Measurements from ENCODE around the gene NHSL2.

Gene NHSL2

DNA sequence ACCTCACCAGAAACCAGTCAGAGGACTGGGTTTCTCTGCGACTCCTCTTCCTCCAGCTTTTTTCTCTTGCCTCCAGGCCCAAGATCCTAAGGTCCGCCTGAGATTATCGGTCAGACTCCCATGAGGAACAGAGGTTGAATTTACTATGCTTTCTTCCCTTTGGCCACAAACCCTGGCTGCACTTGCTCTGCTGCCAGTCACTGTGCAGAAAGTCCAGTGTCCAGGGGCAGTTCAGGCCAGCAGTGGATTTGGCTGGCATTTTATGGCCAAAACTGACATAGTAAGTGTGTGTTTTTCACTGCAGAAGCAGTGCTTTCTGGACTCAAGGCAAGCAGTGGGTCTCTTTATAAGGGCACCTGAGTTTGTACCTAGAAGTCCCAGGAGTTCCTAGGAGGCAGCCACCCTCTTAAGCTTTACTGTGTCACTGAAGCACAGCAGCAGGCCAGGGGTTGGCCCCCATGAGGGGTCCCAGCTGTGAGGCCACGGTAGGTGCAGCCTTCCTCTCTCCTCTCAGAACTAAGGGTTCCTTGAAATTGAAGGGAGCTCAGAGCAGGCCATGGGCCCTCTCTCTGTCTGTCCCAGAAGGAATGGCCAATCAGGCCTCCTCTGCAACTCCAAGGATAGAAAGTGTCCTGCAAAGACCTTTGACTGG, 217.7 kb downstream of the NHSL2 start:
- no peak overlapping the region for H3K9ac ChIP-seq (ENCODE audit: low read length)
- peaks cover 42% of the 10 kb centered on the region for H3K4me1 ChIP-seq (ENCODE audit: control insufficient read depth, insufficient read depth, low read length)
- H3K9me3 ChIP-seq (ENCODE audit: control insufficient read depth, insufficient read depth, low read depth, low read length): peaks cover 3% of the 10 kb centered on the region; the same call in 1 of the 2 replicates
- no peak overlapping the region for H3K27ac ChIP-seq (ENCODE audit: low read depth, low read length)
- H3K36me3 ChIP-seq (ENCODE audit: control insufficient read depth, insufficient read depth, low read length): no peaks in the 10 kb centered on the region
- no peak overlapping the region for H3K4me3 ChIP-seq (ENCODE audit: low read depth, low read length)
- peaks cover 59% of the 10 kb centered on the region for H3K27me3 ChIP-seq (ENCODE audit: control insufficient read depth, insufficient read depth, low read length)

GRCh38 chrX:72128881-72129280, 218.2 kb downstream of the NHSL2 start:
- no peak overlapping the region for H3K4me3 ChIP-seq (ENCODE audit: low read depth, low read length)
- no peak overlapping the region for H3K27ac ChIP-seq (ENCODE audit: low read depth, low read length)
- H3K27me3 ChIP-seq (ENCODE audit: control insufficient read depth, insufficient read depth, low read length): peaks cover 64% of the 10 kb centered on the region
- peaks cover 3% of the 10 kb centered on the region; the same call in 1 of the 2 replicates for H3K9me3 ChIP-seq (ENCODE audit: control insufficient read depth, insufficient read depth, low read depth, low read length)
- peaks cover 37% of the 10 kb centered on the region for H3K4me1 ChIP-seq (ENCODE audit: control insufficient read depth, insufficient read depth, low read length)
- no peaks in the 10 kb centered on the region for H3K36me3 ChIP-seq (ENCODE audit: control insufficient read depth, insufficient read depth, low read length)
- H3K9ac ChIP-seq (ENCODE audit: low read length): no peak overlapping the region

DNA sequence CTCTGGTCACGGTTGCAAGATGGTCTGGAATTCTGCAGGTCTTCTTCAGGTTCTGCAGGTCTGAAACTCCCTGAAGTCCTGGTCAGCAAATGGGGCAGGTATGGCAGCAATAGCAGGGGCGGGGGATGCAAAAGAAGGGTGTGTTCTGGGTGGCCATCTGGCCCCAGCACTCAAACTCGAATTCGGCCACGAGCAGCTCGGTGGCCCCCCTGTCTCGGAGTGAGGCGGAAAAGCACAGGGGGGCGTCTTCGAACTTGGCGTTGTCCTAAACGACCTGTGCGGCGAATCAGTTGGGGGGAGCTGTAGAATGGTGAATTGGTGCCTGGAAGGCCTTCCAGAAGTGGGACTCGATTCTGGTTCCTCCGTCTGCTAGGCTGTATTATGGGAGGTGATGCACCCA, 219.0 kb downstream of the NHSL2 start:
- Histone ChIP-seq H3K27me3 (ENCODE audit: control insufficient read depth, insufficient read depth, low read length) (peaks cover 70% of the 10 kb centered on the region), H3K9me3 (ENCODE audit: control insufficient read depth, insufficient read depth, low read depth, low read length) (peaks cover 3% of the 10 kb centered on the region; the same call in 1 of the 2 replicates), H3K27ac (ENCODE audit: low read depth, low read length) (no peak overlapping the region), H3K9ac (ENCODE audit: low read length) (no peak overlapping the region), H3K4me3 (ENCODE audit: low read depth, low read length) (no peak overlapping the region), H3K36me3 (ENCODE audit: control insufficient read depth, insufficient read depth, low read length) (0 out of 2 replicates have a peak, but pooled peaks cover 6% of the 10 kb centered on the region), H3K4me1 (ENCODE audit: control insufficient read depth, insufficient read depth, low read length) (peaks cover 29% of the 10 kb centered on the region)

DNA sequence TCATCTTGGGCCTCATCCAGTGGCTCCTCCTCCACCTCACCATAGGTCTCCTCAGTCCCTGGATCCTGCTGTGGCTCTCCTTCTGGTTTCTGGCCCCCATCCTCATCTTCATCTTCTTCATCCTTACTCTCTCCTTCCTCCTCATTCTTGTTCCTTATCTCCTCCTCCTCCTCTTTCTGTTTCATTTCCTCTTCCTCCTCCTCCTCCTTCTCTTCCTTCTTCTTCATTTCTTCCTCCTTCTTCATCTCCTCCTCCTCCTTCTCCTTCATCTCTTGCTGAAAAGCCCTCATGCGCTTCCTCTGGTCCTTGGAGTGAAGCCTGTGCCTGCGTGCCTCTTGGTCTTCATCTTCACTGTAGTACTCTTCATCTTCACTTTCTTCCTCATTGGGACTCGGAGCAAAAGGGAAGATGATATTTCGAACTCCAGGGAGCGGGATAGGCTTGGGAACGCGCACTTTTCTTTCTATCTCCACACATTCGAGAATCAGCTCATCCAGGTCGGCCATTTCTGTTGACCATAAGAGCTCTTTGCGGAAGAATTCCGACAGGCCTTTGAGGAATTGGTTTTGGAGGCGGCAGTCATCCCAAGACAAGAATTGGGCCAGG, 219.6 kb downstream of the NHSL2 start:
- peaks cover 27% of the 10 kb centered on the region for H3K4me1 ChIP-seq (ENCODE audit: control insufficient read depth, insufficient read depth, low read length)
- H3K9ac ChIP-seq (ENCODE audit: low read length): no peak overlapping the region
- H3K27me3 ChIP-seq (ENCODE audit: control insufficient read depth, insufficient read depth, low read length): peaks cover 71% of the 10 kb centered on the region
- H3K27ac ChIP-seq (ENCODE audit: low read depth, low read length): no peak overlapping the region
- H3K9me3 ChIP-seq (ENCODE audit: control insufficient read depth, insufficient read depth, low read depth, low read length): peaks cover 4% of the 10 kb centered on the region; the same call in 1 of the 2 replicates
- H3K4me3 ChIP-seq (ENCODE audit: low read depth, low read length): peak overlapping the region; percentile 66
- H3K36me3 ChIP-seq (ENCODE audit: control insufficient read depth, insufficient read depth, low read length): 0 out of 2 replicates have a peak, but pooled peaks cover 6% of the 10 kb centered on the region

GRCh38 chrX:72130762-72131250, 220.2 kb downstream of the NHSL2 start:
- Histone ChIP-seq H3K36me3 (ENCODE audit: control insufficient read depth, insufficient read depth, low read length) (0 out of 2 replicates have a peak, but pooled peaks cover 6% of the 10 kb centered on the region), H3K9ac (ENCODE audit: low read length) (no peak overlapping the region), H3K27ac (ENCODE audit: low read depth, low read length) (no peak overlapping the region), H3K27me3 (ENCODE audit: control insufficient read depth, insufficient read depth, low read length) (peaks cover 71% of the 10 kb centered on the region), H3K4me3 (ENCODE audit: low read depth, low read length) (peak overlapping the region; percentile 66), H3K4me1 (ENCODE audit: control insufficient read depth, insufficient read depth, low read length) (peaks cover 27% of the 10 kb centered on the region), H3K9me3 (ENCODE audit: control insufficient read depth, insufficient read depth, low read depth, low read length) (peaks cover 6% of the 10 kb centered on the region; the same call in 1 of the 2 replicates)

- peaks cover 71% of the 10 kb centered on the region for H3K27me3 ChIP-seq (ENCODE audit: control insufficient read depth, insufficient read depth, low read length)
- 0 out of 2 replicates have a peak, but pooled peaks cover 6% of the 10 kb centered on the region for H3K36me3 ChIP-seq (ENCODE audit: control insufficient read depth, insufficient read depth, low read length)
- H3K9ac ChIP-seq (ENCODE audit: low read length): peak within 1 kb of the TSS; percentile 62
- H3K27ac ChIP-seq (ENCODE audit: low read depth, low read length): no peak within 1 kb of the TSS
- H3K4me3 ChIP-seq (ENCODE audit: low read depth, low read length): peak within 1 kb of the TSS; percentile 66
- H3K4me1 ChIP-seq (ENCODE audit: control insufficient read depth, insufficient read depth, low read length): peaks cover 21% of the 10 kb centered on the region
- H3K9me3 ChIP-seq (ENCODE audit: control insufficient read depth, insufficient read depth, low read depth, low read length): peaks cover 6% of the 10 kb centered on the region; the same call in 1 of the 2 replicates
Observed at GRCh38 chrX:72131317-72132294, 221.0 kb downstream of the NHSL2 start, which contains the start of gene RTL5. Gene RTL5, minus strand, starts transcription at chrX:72131915.

DNA sequence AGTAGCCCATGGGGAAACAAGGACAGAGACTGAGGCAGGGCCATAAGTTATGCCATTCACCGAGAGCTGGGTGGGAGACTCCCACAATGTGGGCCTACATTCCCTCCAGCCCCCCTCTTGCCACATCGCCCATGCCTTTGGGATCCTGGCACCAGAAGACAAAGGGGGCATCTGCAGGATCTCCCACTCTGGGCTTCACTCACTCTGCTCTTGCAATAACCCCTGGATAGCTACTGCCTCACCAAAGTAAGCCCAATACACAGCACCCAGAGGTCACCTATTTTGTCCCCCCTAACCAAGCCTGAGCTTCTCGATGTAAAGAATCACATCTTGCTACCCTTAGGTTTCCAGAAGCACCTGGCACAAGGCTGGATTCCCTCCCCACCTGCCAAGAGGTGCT, 221.8 kb downstream of the NHSL2 start:
- peaks cover 12% of the 10 kb centered on the region; the same call in 1 of the 2 replicates for H3K4me1 ChIP-seq (ENCODE audit: control insufficient read depth, insufficient read depth, low read length)
- peak overlapping the region; percentile 66 for H3K4me3 ChIP-seq (ENCODE audit: low read depth, low read length)
- peaks cover 6% of the 10 kb centered on the region; the same call in 1 of the 2 replicates for H3K9me3 ChIP-seq (ENCODE audit: control insufficient read depth, insufficient read depth, low read depth, low read length)
- no peak overlapping the region for H3K9ac ChIP-seq (ENCODE audit: low read length)
- 0 out of 2 replicates have a peak, but pooled peaks cover 6% of the 10 kb centered on the region for H3K36me3 ChIP-seq (ENCODE audit: control insufficient read depth, insufficient read depth, low read length)
- H3K27me3 ChIP-seq (ENCODE audit: control insufficient read depth, insufficient read depth, low read length): peaks cover 67% of the 10 kb centered on the region
- H3K27ac ChIP-seq (ENCODE audit: low read depth, low read length): no peak overlapping the region

DNA sequence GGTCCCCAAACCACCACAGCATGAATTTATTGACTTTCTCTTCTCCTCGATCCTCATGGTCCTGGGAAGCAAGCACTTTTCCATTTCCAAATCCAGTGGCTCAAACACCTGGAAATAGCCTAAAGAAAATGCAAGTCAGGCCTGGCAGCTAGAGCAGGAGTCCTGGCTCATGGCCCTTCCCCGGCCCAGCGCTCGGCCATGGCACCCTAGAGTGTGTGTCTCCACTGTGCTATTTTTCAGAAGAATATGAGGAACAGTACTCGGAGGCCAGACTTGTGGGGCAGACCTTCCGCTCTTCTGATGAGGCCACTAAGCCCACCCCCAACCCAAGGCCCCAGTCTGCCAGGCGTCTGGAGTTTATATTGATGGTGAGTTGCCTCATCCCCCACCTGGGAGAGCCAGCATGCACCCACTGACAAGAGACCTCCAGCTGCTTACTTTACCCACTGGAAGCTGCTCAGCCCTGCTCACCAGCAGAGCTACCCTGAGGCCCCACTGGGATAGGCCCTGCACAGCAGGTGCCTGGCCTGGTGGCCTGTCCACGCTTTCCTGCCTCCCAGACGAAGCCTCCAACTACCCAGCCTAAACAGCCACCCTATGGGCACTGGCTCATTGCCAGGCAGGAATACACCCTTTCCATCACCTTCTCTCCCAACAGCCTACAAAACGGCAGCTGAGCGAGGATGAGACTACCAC, 223.4 kb downstream of the NHSL2 start:
- peaks cover 9% of the 10 kb centered on the region; the same call in 1 of the 2 replicates for H3K4me1 ChIP-seq (ENCODE audit: control insufficient read depth, insufficient read depth, low read length)
- peaks cover 52% of the 10 kb centered on the region for H3K27me3 ChIP-seq (ENCODE audit: control insufficient read depth, insufficient read depth, low read length)
- H3K4me3 ChIP-seq (ENCODE audit: low read depth, low read length): no peak overlapping the region
- peaks cover 10% of the 10 kb centered on the region; the same call in 1 of the 2 replicates for H3K9me3 ChIP-seq (ENCODE audit: control insufficient read depth, insufficient read depth, low read depth, low read length)
- no peak overlapping the region for H3K27ac ChIP-seq (ENCODE audit: low read depth, low read length)
- peaks cover 18% of the 10 kb centered on the region for H3K36me3 ChIP-seq (ENCODE audit: control insufficient read depth, insufficient read depth, low read length)
- H3K9ac ChIP-seq (ENCODE audit: low read length): no peak overlapping the region

GRCh38 chrX:72137846-72138495, 227.3 kb downstream of the NHSL2 start:
- peaks cover 39% of the 10 kb centered on the region for H3K36me3 ChIP-seq (ENCODE audit: control insufficient read depth, insufficient read depth, low read length)
- H3K4me1 ChIP-seq (ENCODE audit: control insufficient read depth, insufficient read depth, low read length): no peaks in the 10 kb centered on the region
- peaks cover 16% of the 10 kb centered on the region for H3K27me3 ChIP-seq (ENCODE audit: control insufficient read depth, insufficient read depth, low read length)
- no peak overlapping the region for H3K4me3 ChIP-seq (ENCODE audit: low read depth, low read length)
- H3K9ac ChIP-seq (ENCODE audit: low read length): no peak overlapping the region
- H3K27ac ChIP-seq (ENCODE audit: low read depth, low read length): no peak overlapping the region
- H3K9me3 ChIP-seq (ENCODE audit: control insufficient read depth, insufficient read depth, low read depth, low read length): peaks cover 12% of the 10 kb centered on the region; the same call in 1 of the 2 replicates

Measured in HUES6 (cell line).